GM10847 (cell line): ENCODE data around the gene GPATCH2L.

Experiments used
- POLR2A ChIP-seq: IDR thresholded peaks from 2 replicates; pipeline ENCODE4 v1.6.1; 2011; ENCODE audit not compliant: insufficient read length; ENCODE audit errors: extremely low read depth

GPATCH2L gene

GRCh38 chr14:76129851-76130576, 21.7 kb upstream of the GPATCH2L start:
- TF ChIP-seq POLR2A, result no peak

- TF ChIP-seq POLR2A, result no peak
Observed at GRCh38 chr14:76131071-76131965, 20.4 kb upstream of the GPATCH2L start.

GRCh38 chr14:76133103-76133502, 18.6 kb upstream of the GPATCH2L start:
- no peak for TF ChIP-seq POLR2A

- no peak for TF ChIP-seq POLR2A
Observed at GRCh38 chr14:76134231-76134630, 17.5 kb upstream of the GPATCH2L start.

GRCh38 chr14:76135722-76136121, 16.0 kb upstream of the GPATCH2L start:
- TF ChIP-seq POLR2A, result no peak

- no peak for TF ChIP-seq POLR2A
Observed at GRCh38 chr14:76136476-76137110, 15.1 kb upstream of the GPATCH2L start.

GRCh38 chr14:76138119-76138757, 13.5 kb upstream of the GPATCH2L start:
- no peak for TF ChIP-seq POLR2A

GRCh38 chr14:76138758-76139723, 12.7 kb upstream of the GPATCH2L start:
- no peak for TF ChIP-seq POLR2A

- TF ChIP-seq POLR2A, result no peak
Observed at GRCh38 chr14:76143642-76144041, 8.1 kb upstream of the GPATCH2L start.

GRCh38 chr14:76146976-76147375, 4.7 kb upstream of the GPATCH2L start:
- no peak for TF ChIP-seq POLR2A

GRCh38 chr14:76149196-76149595, 2.5 kb upstream of the GPATCH2L start:
- no peak for TF ChIP-seq POLR2A

GRCh38 chr14:76152333-76152681, 585 bp downstream of the GPATCH2L start:
- no peak for TF ChIP-seq POLR2A

- TF ChIP-seq POLR2A, result no peak
Observed at GRCh38 chr14:76153919-76154318, 2.2 kb downstream of the GPATCH2L start.

- no peak for TF ChIP-seq POLR2A
Observed at GRCh38 chr14:76154539-76155126, 2.9 kb downstream of the GPATCH2L start.
